ENCODE measurements around the gene PDZD2.
A peak's percentile ranks its signal among the peaks of the same experiment; 100 is the strongest.

Gene PDZD2

DNA sequence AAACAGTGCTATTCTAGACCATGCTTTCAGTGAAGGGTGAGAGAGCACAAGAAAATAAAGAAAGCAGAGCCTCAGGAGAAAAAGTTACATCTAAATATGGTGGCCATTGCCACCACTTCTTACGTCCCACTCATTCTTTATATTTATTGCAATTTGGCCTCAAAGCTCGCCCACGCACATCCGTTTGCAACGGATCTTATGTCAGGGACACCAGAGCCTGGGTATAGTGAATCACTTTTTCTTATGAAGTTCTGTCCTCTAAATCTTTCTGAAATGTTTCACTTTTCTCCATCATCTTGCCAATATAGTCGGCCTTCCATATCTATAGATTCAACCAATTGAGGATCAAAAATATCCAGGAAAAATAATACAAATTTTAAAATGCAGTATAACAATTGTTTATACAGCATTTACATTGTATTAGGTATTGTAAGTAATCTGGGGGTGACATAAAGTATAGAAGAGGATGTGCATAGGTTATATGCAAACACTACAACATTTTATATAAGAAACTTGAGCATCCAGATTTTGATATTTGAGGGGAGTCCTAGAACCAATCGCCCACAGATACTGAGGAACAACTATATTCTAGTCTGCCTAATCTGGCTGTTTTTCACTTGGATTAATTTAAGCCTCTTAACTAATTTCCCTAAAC lies 500.0 kb downstream of the PDZD2 start:
- peak; percentile 61 to 67 for DNase-seq (ENCODE audit: low read depth in 2 of 2)

DNA sequence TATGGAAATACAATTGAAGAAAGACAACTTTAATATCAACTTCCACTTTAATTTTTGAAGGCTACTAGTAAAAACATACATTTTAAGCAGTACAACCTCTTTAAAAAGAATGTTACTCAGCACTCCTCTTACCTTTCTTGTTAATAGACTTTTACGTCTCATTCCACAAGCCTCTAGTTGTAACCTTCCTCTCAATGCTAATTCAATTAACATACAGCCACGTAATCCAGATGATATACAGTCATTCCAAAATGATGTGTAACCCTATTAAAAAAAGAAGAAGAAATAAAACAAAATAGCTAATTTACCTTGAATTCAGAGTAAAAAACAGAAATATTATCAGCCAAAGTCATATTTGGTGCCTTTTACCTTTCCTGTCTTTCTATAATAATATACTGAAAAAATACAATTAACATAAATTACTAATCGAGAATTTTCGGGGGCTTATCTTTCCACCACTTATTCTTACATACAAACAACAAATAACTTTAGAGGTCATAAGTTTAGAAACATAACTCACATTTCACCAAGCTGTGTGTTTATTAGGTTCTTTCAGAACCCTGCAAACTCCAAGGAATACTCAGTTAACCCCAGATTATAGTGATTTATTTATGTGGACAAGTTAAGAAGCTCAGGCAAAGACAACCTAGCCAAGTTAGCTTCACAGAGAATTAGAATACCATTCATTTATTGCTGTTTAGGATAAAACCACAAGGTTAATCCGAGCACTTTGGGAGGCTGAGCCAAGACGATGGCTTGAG lies 504.9 kb downstream of the PDZD2 start:
- no peak for DNase-seq (ENCODE audit: low read depth in 2 of 2)

DNA sequence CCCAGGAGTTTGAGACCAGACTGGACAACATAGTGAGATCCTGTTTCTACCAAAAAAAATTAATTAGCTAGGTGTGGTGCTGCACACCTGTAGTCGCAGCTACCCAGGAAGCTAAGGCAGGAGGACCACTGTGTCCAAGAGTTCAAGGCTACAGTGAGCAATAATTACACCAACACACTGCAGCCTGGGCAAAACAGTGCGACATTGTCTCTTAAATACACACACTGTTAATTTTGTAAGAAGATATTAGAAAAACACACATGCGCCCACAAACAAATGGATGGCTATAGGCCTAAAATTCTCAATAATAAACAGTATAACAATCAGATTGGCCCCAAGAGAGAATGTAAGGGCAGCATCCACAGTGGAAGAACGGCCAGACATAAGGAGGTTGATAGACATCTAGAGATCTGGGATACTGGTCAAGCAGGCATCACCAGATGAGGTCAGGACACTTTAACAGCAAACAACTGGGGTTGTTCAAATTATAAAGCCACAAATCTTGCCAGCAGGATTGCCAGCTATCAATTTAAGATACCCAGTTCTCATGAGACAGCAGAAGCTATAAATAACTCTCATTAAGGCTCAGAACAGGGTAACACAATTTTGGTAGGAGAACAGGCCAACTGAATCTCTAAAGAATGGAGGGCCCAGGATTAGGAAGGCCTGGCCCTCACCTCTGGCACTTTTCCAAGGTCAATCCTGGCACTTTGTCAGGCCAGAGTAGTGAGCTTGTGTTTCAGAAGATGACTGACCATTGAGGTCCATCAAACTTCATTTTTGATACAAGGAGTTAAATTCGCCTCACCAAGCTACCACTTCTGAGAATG lies 505.7 kb downstream of the PDZD2 start:
- DNase-seq (ENCODE audit: low read depth in 2 of 2) = no peak

DNA sequence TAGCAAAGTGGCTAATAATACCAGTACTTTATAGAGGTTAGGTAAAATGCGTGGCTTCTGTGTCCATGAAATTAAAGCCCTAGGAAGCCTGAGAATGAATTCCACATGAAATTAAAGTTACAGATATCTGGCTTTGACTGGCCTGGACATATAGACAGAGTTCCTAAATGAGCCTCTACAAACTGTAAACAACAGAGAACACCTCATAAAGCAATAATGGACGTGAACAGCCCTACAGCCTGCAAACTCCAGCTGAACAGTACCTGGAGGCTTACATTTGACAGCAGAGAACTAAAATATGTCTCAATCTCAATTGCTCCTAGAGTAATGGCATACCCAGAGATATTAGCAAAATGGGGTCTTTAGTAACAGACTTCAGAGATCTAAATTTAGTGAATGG lies 506.4 kb downstream of the PDZD2 start:
- no peak for DNase-seq (ENCODE audit: low read depth in 2 of 2)

DNA sequence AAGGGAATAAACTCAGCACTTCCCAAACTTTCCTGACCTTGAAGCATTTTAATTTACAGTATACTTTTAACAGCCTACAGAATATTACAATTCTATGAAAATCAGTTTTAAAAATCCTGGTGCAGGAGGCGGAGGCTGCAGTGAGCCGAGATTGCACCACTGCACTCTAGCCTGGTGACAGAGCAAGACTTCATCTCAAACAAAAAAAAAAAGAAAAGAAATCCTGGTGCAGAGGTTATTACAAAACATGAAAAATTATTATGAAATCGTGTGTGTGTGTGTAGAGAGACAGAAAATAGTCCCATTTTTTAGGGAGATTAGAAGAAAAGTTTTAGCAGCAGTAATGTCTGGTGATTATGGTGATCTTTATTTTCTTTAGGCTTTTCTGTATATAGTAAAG lies 508.3 kb downstream of the PDZD2 start:
- DNase-seq (ENCODE audit: low read depth in 2 of 2) = no peak

DNA sequence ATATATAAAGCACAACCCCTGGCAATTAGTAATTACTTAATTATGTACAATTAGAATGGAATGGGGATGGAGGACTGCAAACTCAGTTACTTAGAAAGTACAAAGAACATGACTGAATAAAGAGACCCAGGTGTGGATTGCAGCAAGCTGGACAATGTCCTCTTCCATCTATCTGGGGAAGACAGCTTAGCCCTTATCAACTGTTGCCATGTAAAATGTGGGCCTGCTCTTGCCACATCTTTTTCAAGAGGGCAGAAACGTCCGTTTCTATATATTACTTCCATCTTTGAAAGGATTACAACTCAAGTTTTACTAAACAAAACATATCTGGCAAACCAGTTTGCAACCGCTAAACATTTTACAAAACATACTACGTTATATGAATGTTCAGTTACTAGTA lies 509.0 kb downstream of the PDZD2 start:
- DNase-seq (ENCODE audit: low read depth in 2 of 2) = no peak

DNA sequence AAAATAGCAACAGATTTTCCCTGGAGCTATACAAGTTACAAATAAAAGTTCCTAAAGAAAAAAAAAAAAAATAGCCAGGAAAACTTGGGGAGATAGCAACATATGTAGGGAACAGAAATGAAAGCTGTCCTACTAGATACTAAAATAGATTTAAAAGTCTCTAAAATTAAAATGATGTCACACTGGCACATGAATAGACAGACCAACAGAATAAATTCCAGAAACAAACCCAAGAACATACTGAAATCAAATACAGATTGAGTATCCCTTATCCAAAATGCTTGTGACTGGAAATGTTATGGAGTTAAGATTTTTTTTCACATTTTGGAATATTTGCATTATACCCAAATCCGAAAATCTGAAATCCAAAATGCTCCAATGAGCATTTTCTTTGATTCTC lies 511.4 kb downstream of the PDZD2 start:
- DNase-seq (ENCODE audit: low read depth in 2 of 2) = no peak

DNA sequence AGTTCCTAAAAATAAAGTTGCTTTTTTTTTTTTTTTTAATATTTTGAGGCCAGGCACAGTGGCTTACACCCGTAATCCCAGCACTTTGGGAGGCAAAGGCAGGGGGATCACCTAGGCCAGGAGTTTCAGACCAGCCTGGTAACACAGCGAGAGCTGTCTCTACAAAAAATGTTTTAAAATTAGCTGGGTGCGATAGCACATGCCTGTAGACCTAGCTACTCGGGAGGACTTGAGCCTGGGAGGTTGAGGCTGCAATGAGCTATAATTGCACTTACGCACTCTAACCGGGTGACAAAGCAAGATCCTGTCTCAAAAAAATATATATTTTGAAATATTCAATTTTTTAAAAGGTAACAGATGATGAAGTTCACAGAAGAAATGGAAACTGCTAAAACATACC lies 512.3 kb downstream of the PDZD2 start:
- no peak for DNase-seq (ENCODE audit: low read depth in 2 of 2)

DNA sequence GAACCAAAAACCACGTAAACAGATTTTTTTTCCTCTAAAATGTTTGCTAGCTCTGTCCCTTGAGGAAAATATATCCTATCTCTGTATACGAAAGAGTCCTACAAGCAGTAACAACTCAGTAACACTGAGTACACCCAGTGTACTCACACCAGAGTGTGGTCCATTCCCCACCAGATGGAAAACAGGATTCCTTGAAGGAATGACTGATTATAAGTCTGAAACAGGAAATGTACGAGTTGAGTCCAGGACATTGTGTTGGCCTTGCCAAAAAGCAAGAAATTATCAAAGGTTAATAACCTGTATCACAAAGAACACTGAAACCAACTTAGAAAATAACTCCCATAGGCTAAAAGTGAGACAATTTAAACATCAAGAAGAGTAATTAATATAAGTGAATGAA lies 514.8 kb downstream of the PDZD2 start:
- no peak for DNase-seq (ENCODE audit: low read depth in 2 of 2)

DNA sequence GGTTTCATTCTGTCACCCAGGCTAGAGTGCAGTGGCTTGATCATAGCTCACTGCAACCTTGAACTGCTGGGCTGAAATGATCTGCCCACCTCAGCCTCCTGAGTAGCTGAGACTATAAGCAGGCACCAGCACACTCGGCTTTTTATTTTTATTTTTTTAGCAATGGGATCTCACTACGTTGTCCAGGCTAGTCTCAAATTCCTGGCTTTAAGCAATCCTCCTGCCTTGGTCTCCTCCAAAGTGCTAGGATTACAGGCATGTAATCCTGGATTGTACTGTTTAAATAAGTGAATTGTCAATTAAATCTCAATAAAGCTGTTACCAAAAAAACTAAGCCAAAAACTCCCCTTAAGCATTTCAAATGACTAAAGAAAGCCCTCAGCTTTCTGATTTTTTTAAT lies 516.3 kb downstream of the PDZD2 start:
- no peak for DNase-seq (ENCODE audit: low read depth in 2 of 2)

DNA sequence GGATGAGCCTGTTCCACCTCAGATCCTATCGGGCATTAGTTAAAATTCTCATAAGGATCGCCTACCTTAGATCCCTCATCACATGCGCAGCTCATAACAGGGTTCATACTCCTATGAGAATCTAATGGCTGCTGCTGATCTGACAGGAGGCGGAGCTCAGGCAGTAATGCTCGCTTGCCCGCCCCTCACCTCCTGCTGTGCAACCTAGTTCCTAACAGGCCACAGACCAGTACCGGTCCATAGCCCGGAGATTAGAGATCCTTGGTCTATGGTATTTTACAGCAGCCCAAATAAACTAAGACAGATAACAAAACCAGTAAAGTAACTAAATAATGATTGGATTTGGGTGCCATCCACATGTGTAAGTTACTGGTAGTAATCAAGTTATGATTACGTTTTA lies 517.7 kb downstream of the PDZD2 start:
- no peak for DNase-seq (ENCODE audit: low read depth in 2 of 2)

DNA sequence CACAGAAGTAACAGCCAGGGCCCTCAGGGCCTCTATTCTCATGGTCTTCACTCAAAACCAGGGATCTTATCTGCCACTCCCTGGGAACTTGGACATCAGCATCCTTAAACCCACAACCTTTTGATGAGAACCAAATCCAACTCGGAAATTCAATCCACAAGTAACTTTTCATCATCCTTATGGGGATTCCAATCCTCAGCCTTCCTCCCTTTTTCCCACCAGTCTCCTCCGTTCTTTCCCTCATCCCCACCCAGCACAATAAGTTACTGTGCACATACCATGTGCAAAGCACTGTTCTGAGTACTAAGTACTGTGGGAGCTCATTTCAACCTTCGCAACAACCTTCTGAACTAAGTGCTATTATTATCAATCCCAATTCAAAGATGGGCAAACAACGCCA lies 518.1 kb downstream of the PDZD2 start:
- no peak for DNase-seq (ENCODE audit: low read depth in 2 of 2)

DNA sequence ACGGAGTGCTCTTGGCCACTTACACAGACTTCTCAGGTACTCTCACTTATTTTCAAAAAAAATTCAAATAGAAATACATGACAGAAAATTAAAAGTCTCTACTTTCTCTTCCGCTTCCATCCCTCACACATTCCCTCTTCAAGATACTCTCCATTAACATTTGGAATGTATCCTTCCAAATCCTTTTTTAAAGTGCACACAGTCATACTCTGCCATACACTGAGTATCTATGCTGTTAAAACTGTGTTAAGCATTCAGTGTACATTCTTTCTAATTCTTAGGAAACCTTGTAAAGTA lies 519.7 kb downstream of the PDZD2 start:
- DNase-seq (ENCODE audit: low read depth in 2 of 2) = no peak

DNA sequence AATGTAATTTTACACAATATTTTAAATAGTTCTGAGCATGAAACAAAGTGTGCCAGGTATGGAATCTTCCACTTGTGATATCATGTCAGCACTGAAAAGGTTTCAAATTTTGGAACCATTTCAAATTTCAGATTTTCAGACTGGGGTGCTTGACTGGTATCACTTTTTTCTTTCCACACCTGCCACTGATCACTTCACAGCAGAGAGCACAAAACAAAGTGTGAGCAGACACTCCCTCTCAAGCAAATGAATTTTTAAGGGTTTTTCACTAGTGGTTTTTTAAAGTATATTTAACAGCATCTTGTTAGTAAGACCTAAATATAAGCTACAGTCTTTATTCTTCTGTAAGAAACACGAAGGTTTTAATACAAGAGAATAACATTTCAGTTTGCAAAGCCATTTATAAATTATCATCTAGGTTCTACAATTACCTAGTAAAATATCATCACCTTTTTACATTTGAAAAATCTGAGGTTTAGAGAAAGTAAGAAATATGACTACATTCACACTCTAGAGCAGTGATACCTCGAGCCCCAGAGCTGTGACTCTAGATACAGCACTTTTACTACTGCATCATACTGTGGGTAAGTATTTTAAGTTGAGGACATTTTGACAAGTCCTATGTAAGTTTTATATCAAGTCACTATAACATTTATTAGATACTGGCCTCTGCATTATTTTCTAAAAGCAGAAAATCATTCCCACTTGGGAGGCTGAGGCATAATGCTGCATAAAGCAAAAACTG lies 520.6 kb downstream of the PDZD2 start:
- DNase-seq (ENCODE audit: low read depth in 2 of 2) = no peak

DNA sequence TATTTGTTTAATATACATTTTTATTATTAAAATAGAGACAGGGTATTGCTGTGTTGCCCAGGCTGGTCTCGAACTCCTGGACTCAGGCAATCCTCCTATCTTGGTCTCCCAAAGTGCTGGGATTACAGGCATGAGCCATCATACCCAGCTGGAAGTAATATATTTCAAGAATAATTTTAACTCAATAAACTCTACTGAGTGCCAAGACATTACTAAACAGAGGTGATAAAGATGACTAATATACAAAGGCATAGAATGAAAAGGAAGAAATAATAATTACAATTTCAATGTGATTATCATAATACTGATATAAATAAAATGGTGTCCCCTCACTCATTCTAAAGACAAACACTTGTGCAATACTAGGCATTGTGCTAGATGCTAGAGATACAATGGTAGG lies 521.3 kb downstream of the PDZD2 start:
- DNase-seq (ENCODE audit: low read depth in 2 of 2) = no peak

Data from stimulated activated CD8-positive, alpha-beta memory T cell treated with anti-CD3 and anti-CD28 coated beads, Interleukin-15, amount 100 ng/mL, for 48 hours (primary cell).